AML-193 (cell line): ENCODE measurements around the gene PPP6C.
"Not testable (repeated sequence)": the region's sequence is repeated elsewhere in the genome, so short reads cannot be mapped to it uniquely, and the experiment has no call there.

Source experiments
- DNase-seq, 2 experiments: peaks; one replicate each; lab custom pipeline; 2025; lab: John Stamatoyannopoulos, UW

Gene PPP6C

DNA sequence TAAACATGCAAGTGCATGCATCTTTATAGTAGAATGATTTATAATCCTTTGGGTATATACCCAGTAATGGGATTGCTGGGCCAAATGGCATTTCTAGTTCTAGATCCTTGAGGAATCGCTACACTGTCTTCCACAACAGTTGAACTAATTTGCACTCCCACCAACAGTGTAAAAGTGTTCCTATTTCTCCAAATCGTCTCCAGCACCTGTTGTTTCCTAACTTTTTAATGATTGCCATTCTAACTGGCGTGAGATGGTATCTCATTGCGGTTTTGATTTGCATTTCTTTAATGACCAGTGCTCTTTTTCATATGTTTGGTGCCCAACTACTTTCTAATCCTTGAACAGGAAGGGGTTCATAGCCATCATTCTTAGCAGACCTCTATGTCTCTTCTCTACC lies 7.8 kb downstream of the PPP6C start:
- DNase-seq = not testable (repeated sequence)

DNA sequence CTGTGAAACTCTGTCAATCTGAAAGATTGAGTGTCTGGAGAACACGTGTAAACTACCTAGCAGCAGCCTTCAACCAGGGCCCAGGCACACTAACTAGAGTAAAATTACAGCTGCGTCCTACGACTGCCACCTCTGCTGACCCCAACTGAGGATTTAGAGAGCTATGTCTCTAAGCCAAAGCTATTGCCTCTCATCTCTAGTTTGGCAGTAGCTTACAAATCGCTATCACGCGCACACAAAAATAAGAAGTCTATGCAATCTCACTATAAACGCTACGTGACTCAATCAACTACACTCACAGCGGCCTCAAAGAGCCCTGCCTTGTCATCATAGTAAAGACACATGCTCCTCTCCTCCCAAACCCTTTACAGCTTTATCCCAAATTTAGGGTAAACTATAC lies 8.7 kb downstream of the PPP6C start:
- no peak for DNase-seq

DNA sequence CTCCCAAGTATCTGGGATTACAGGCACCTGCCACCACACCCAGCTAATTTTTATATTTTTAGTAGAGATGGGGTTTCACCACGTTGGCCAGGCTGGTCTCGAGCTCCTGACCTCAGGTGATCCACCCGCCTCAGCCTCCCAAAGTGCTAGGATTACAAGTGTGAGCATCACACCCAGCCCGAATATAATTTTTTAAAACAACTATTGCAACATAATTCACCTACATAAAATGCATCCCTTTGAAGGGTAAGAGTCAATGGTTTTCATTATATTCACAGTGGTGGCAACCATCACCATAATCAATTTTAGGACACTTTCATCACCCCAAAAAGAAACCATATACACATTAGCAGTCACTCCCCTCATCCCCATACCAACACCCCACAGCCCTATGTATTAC lies 9.8 kb downstream of the PPP6C start:
- not testable (repeated sequence) for DNase-seq

DNA sequence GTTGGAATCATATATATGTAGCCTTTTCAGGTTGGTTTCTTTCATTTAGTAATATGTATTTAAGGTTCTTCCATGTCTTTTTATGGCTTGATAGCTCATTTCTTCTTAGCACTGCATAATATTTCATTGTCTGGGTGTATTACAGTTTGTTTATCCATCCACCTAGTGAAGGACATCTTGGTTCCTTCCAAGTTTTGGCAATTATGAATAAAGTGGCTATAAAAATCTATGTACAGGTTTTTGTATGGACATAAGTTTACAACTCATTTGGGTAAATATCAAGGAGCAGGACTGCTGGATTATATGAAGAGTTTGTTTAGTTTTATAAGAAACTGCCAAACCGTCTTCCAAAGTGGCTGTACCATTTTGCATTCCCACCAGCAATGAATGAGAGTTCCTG lies 11.7 kb downstream of the PPP6C start:
- no peak for DNase-seq

DNA sequence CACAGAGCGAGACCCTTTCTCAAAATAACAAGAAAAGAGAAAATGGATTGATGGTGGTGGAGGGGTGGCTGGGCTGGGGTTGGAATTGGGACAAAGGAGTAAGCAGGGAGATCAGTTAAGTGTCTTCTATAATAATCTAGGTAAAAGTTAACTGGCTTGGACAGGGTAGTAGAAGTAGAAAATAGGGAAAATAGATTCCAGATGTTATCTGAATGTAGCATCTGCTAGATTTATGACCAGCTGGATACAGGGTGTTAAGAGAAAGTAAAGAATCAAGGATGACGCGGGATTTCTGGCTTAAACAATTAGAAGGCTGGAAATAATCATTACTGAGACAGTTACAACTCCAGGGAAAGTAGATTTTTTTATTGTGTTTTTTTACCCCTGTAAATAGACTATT lies 13.0 kb downstream of the PPP6C start:
- no peak for DNase-seq

DNA sequence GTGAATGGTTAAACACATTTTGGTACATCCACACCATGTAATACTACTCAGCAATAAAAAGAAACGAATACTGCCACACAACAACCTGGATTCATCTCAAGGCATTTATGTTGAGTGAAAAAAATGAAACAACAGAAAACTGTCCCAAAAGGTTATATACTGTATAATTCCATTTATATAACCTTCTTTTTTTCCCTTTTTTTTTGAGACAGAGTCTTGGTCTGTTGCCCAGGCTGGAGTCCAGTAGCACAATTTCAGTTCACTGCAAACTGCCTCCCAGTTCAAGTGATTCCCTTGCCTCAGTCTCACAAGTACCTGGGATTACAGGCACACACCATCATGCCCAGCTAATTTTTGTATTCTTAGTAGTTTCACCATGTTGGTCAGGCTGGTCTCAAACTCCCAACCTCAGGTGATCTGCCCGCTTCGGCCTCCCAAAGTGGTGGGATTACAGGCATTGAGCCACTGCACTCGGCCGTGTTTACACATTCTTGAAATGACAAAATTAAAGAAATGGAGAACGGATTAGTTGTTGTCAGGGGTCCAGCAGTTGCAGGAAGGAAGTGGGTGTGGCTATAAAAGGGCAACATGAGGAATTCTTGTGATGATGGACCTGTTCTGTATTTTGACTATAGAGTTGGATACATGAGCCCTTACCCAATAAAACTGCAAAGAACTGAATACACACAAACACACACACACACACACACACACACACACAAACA lies 17.4 kb downstream of the PPP6C start:
- DNase-seq = no peak

DNA sequence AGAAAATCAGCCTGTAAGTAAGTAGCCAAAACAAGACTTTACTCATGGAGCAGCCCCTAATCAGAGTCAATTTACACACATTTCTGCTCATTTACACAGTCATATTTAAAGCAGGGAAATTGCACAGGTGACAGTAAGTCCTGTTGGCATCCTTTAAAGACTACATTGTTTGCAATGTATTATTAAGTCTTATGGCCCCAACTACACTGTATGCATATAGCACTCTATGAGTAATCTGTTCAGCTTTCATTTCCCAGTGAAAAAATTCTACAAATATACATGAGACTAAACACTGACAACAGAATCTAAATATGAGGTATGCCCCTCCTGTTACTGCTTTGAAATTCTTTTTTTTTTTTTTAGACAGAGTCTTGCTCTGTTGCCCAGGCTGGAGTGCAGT lies 19.7 kb downstream of the PPP6C start:
- DNase-seq = no peak

DNA sequence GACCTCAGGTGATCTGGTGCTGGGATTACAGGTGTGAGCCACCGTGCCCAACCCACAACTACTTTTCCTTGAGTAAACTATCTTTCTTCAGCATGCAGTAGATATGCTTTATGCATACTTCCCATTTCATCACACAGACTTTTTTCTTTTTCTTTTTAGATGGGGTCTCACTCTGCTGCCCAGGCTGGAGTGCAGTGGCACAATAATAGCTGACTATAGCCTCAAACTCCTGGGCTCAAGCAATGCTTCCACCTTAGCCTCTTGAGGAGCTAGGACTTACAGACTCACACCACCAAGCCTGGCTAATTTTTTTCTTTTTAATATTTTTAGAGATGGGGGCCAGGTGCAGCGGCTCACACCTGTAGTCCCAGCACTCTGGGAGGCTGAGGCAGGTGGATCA lies 22.8 kb downstream of the PPP6C start:
- no peak for DNase-seq

DNA sequence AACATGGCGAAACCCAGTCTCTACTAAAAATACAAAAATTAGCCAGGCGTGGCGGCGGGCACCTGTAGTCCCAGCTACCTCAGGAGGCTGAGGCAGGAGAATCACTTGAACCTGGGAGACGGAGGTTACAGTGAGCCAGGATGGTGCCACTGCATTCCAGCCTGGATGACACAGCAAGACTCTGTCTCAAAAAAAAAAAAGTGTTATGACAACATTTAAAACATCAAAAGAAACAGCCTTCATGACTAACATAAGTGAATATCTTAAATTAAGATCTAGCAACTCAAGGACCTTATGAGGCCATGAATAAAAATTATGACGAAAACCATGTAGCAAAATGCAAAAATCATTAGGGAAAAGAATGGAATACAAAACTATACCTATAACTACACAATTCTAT lies 26.7 kb downstream of the PPP6C start:
- DNase-seq = not testable (repeated sequence)

DNA sequence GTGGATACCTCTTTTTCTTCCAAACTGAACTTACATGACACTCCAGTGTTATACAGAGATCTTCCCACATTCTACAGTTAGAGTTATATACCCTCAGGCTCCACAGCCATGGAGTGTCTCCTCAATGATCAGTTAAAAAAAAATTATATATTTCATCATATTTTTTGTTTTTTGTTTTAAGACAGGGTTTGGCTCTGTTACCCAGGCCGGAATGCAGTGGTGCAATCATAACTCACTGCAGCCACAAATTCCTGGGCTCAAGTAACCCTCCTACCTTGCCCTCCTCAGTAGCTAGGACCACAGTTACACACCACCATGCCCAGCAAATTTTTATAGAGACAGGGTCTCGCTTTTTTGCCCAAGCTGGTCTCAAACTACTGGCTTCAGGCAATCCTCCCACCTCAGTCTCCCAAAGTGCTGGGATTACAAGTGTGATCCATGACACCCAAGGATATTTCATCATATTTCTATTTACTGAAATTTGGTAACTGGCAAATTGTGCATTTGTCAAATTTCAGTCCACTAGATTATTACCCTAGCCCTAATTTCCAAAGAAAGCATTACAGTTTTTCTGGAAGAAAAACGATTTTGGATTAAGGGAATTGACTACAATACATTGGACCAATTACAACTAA lies 28.2 kb downstream of the PPP6C start:
- DNase-seq = no peak

DNA sequence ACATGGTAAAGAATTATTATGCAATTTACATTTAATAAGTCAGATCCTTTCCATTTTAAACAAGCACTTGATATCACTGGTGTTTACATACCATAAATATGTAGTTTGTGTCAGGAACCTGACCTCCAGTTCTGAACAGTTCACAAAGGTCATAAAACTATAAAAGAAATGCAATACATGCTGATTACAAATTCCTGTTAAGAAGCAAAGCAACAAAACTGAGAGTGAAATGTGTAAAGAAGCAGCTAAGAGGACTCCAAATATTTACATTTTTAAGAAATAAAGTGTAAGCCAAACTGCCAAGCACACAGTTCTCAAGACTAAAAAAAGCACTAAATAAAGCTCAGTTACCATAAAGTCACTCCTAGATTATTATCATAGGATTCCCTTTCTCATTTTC lies 28.9 kb downstream of the PPP6C start:
- no peak for DNase-seq

DNA sequence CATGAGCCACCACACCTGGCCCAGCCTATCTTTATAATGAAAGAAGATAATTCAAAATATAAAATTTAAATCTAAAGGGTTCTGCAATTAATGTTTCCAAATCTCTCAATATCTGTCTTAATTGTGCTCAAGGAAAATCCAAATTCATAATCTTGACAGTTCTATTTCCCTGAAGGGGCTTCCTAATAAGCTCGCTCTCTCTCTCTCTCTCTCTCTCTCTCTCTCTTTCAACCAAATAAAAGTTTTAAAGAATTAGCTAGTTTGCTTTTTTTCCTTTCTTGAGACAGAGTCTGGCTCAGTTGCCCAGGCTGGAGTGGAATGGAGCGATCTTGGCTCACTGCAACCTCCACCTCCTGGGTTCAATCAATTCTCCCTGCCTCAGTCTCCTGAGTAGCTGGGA lies 33.1 kb downstream of the PPP6C start:
- DNase-seq = no peak

DNA sequence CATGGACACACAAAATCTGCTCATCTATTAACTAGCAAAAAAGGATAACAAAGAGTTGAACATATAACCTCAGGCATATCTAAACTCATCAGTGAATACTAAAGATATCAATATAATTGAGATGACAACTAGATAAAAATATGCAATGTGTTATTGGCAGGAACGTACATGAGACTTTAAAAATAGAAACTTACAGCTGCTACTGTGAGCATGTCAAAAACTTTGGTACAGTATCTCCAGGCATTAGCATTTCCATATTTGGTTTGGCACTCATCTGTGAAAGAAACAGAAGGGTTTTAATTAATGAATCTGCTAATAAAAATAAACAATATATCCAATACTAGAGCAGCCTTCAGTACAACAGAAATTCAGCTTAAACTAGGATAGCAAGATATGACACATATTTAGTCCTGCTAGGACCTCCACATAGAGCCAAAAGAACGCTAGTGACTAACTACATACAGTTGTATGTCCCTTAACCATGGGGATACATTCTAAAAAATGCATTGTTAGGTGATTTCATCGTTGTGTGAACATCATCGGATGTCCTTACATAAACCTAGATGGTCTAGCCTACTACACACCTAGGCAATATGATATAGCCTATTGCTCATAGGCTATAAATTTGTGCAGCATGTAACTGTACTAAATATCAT lies 35.8 kb downstream of the PPP6C start:
- DNase-seq = no peak

DNA sequence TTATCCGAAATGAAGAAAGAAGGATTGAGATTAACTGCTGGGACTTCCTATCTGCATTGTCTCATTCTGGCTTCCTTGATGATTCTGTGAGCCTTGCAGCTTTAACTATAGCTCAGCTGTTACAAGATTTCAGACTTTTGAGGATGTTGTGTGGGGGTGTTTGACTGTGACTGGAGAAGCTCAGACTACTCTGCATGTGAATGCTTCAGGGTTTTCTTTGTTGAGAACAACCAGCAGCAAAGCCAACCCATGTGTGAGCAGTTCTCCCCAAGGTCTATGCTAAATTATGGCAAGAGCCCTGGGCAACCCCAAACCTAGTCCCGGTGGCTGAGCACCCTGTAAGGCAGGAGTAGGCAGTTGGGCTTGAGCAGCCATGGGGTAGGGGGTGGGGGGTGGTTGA lies 37.9 kb downstream of the PPP6C start:
- DNase-seq = no peak

DNA sequence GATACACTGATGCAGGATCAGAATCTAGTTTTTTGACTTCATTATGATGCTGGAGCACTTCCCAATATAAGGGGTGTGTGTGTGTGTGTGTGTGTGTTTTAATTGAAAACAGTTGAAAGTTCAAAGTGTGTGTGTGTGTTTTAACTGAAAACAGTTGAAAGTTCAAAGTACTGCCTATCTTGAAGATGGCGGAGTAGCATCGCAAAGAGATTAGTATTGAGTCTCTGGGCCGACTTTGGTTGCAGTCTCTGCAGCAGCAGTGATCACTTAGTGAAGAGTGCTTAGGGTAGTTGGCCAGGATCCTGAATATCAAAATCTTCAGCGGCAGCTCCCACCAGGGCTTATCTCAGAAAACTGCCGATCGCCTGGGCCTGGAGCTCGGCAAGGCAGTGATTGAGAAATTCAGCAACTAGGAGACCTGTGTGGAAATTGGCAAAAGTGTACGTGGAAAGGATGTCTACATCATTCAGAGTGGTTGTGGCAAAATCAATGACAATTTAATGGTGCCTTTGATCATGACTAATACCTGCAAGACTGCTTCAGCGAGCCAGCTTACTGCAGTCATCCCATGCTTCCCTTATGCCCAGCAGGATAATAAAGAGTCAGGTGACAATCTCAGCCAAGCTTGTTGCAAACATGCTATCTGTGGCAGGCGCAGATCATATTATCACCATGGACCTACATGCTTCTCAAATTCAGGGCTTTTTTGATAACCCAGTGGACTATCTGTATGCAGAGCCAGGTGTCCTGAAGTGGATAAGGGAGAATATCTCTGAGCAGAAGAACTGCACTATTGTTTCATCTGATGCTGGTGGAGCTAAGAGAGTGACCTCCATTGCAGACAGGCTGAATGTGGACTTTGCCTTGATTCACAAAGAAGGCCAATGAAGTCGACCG lies 39.0 kb downstream of the PPP6C start:
- DNase-seq = no peak

DNA sequence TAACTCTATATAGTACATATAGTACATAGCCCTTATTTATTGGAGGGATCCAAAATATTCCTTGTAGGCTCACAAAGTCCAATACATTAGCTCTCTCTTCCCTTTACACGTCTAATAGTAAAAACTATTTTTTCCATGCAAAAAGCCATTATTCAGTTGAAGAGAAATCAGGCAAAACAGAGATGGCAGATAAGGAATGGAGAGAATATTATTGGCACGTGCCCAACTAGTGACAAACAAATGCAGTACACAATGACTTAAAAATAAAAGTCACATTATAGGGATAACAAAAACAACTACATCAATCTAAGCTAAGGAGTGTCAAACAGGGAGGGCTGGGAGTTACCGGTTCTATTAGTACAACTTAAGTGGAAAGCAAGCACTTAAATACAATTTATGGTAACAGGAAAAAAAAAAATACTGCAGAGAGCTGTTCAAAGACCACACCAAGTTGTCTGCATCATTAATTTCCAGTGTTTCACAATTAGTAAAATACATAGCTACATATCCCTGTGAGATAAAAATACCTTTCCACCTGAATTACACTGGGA lies 42.1 kb downstream of the PPP6C start:
- no peak for DNase-seq

DNA sequence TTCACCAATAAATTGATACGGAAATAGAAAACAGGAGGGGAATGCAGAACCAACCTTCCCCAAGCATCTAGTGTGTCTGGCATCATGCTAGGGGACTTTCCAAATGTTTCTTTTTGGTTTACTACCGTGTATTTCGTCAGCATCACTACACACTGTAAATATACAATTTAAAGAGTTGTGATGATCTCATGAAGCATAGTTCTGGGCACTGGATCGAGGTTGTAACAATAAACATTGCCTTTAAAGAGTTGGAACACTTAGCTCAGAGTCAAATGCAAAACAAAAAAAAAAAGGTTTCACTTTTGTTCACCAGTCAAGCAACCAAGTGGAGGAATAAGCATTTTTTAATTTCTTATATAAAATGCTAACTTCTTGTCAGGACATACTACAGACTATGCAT lies 43.4 kb downstream of the PPP6C start:
- DNase-seq = no peak

DNA sequence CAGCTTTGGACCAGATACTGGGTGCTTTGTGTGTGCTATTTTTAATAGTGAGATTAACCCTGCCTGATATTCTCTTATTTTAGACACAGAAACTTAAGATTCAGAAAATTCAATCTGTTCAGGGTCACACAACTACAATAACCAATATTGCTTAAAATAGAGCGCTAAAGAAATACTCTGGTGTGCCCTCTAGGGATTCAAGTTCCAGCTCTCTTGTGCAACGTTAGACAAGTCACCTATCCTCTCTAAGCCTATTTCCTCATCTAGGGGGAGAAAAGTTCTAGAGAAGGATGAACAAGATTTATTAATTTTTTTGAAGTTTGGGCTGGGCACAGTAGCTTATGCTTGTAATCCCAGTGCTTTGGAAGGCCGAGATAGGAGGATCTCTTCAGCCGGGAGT lies 44.2 kb downstream of the PPP6C start:
- peak; percentile 47 to 53 for DNase-seq

DNA sequence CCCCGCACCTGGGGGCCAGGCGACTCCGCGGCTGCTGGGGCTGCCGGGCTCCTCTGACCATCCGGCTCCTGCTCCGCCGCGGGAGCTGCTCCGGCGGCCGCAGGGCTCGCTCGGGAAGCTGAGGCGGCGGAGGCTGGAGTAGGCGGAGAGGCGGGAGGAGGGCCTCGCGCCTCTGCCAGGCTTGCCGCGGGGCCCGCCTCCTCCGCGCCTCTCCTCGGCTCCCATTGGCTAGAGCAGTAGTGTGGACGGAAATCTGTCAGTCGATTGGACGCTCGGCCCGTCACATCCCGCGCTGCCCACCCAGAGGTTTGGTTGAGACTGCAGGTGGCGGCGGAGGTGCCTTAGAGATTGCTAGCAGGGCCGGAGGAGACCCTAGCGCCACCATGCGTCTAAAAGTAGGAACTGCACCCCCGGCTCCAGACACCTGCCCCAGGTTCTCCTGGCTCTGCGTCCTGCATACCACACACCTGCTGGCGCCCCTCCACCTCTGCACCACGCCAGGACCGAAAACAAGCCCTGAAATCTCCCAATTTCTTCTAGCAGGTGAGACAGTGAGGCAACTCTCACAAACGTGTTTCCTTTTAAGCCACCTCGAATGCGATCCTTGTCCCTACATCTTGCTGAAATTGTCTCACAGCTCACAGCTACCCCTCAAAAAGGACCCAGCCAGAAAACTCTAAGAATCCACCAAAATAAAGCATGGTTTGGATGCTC lies 46.1 kb downstream of the PPP6C start, which contains the start of gene SCAI:
Gene SCAI, minus strand, starts transcription at position 152 of the 714 bp plus-strand sequence. Its CDS starts 91 bp downstream, at position 61.
- DNase-seq = peak; percentile 95 to 96

DNA sequence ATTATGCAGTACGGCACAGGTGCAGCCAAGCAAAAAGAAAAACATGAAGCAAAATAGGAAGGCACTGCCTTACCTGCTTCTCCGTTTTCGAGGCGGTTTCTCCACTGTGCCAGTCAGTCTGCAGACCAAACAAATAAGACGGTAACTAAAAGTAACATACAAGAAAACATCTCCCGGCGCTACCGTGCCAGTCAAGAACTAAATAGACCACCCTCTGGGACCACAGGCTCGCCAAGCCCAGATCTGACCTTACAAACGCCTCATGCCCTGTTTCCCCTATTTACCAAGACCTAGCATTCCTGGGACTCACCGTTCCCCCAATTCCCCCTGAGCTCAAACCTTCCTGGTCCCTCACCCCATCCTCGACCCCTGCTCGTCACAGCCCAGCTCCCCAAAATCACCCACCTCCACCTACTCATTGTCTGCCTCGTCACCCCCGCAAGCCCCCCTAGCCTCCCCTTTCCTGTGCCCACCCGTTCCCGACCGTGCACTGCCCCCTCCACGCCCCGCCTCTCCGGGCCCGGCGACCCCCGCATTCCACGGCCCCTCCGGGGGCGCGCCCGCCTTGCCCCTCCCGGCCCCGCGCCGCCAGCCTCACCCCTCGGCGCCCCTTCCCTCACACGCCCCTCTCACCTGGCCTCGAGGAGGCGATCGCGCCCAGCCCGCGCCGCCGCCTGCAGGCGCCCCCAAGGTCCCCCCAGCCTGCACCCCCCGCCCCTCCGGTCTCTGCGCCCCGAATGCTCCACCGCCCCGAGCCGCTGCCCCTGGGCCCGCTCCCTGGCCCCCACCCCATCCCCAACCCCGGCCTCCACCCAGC lies 46.8 kb downstream of the PPP6C start:
- no peak for DNase-seq
